ENCODE measurements around the gene TBCCD1.

Gene TBCCD1

DNA sequence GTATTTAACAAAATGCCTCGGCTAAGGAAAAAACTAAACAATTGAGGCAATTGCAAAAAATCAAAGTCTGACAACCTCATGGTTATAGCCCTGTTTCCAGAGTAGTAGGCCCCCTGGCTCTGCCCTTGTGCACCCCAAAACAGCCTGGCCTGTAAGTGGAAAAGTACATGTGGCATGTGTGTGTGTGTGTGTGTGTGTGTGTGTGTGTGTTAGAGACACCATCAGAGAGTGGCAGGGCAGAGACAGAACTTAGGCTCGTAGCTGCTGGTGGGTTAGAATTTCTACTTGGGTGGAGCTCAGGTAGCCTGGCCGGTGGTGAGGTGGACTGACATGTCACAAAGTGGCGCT is 31.6 kb upstream of the TBCCD1 start:
- no peak overlapping the region for H3K4me2 ChIP-seq (ENCODE audit: low read length)
- no peaks in the 10 kb centered on the region for H3K79me2 ChIP-seq (ENCODE audit: control insufficient read depth, low read length)
- no peak overlapping the region for H3K27ac ChIP-seq (ENCODE audit: low read depth, low read length)
- no peak overlapping the region for H3K4me3 ChIP-seq (ENCODE audit: low read length)
- H3K36me3 ChIP-seq (ENCODE audit: control insufficient read depth, low read length): no peaks in the 10 kb centered on the region
- H3K4me1 ChIP-seq (ENCODE audit: control insufficient read depth, low read length): no peaks in the 10 kb centered on the region
- no peaks in the 10 kb centered on the region for H3K27me3 ChIP-seq (ENCODE audit: control insufficient read depth, low read length)
- TF ChIP-seq EZH2phosphoT487 (IDR thresholded peaks at IDR 0.05; ENCODE audit: borderline replicate concordance, low read length): no peak
- TF ChIP-seq CTCF (IDR thresholded peaks at IDR 0.05; ENCODE audit: low read depth, low read length, poor library complexity, severe bottlenecking): no peak
- no peaks in the 10 kb centered on the region for H3F3A ChIP-seq (ENCODE audit: control insufficient read depth, insufficient read depth)
- no peaks in the 10 kb centered on the region for H3K9me2 ChIP-seq (replicated peaks; ENCODE audit: control insufficient read depth, low read length)
- no peaks in the 10 kb centered on the region for H4K20me1 ChIP-seq (ENCODE audit: control insufficient read depth, insufficient read depth, low read depth, low read length)
- H3K9me3 ChIP-seq (ENCODE audit: control insufficient read depth, insufficient read depth, low read length): no peaks in the 10 kb centered on the region

GRCh38 chr3:186598108-186598784 is 31.1 kb upstream of the TBCCD1 start:
- H3F3A ChIP-seq (ENCODE audit: control insufficient read depth, insufficient read depth): no peaks in the 10 kb centered on the region
- TF ChIP-seq EZH2phosphoT487 (IDR thresholded peaks at IDR 0.05; ENCODE audit: borderline replicate concordance, low read length) (no peak), CTCF (IDR thresholded peaks at IDR 0.05; ENCODE audit: low read depth, low read length, poor library complexity, severe bottlenecking) (no peak)
- H3K4me1 ChIP-seq (ENCODE audit: control insufficient read depth, low read length): no peaks in the 10 kb centered on the region
- no peaks in the 10 kb centered on the region for H3K36me3 ChIP-seq (ENCODE audit: control insufficient read depth, low read length)
- no peak overlapping the region for H3K4me2 ChIP-seq (ENCODE audit: low read length)
- no peaks in the 10 kb centered on the region for H4K20me1 ChIP-seq (ENCODE audit: control insufficient read depth, insufficient read depth, low read depth, low read length)
- no peaks in the 10 kb centered on the region for H3K9me2 ChIP-seq (replicated peaks; ENCODE audit: control insufficient read depth, low read length)
- no peaks in the 10 kb centered on the region for H3K79me2 ChIP-seq (ENCODE audit: control insufficient read depth, low read length)
- no peak overlapping the region for H3K4me3 ChIP-seq (ENCODE audit: low read length)
- H3K27me3 ChIP-seq (ENCODE audit: control insufficient read depth, low read length): no peaks in the 10 kb centered on the region
- H3K27ac ChIP-seq (ENCODE audit: low read depth, low read length): no peak overlapping the region
- no peaks in the 10 kb centered on the region for H3K9me3 ChIP-seq (ENCODE audit: control insufficient read depth, insufficient read depth, low read length)

DNA sequence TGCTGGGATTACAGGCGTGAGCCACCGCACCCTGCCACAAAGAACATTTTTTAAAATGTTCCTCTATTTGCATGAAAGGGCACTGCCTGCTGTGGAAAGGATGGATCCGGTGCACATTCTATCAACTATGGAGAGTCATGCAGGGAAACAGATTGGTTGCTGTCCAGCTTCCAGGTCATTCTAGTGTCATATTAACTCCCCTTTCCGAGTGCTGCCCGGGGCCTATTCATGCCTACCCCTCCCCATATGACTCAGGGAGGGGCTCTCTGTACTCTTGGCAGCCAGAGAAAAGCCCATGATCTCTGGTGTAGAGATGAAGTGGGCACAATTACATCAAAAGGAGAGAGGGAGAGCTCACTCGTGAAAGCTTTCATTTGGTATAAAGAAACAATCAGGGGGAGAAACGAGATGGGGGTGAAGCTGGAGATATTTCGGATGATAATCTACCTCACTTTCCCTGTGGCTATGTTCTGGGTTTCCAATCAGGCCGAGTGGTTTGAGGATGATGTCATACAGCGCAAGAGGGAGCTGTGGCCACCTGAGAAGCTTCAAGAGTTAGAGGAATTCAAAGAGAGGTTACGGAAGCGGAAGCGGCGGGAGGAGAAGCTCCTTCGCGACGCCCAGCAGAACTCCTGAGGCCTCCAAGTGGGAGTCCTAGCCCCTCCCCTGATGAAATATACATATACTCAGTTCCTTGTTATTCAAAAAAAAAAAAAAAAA is 29.6 kb upstream of the TBCCD1 start:
- Histone ChIP-seq H3K9me2 (replicated peaks; ENCODE audit: control insufficient read depth, low read length) (no peaks in the 10 kb centered on the region), H3F3A (ENCODE audit: control insufficient read depth, insufficient read depth) (no peaks in the 10 kb centered on the region), H3K4me1 (ENCODE audit: control insufficient read depth, low read length) (no peaks in the 10 kb centered on the region), H4K20me1 (ENCODE audit: control insufficient read depth, insufficient read depth, low read depth, low read length) (no peaks in the 10 kb centered on the region), H3K9me3 (ENCODE audit: control insufficient read depth, insufficient read depth, low read length) (no peaks in the 10 kb centered on the region), H3K27me3 (ENCODE audit: control insufficient read depth, low read length) (no peaks in the 10 kb centered on the region), H3K36me3 (ENCODE audit: control insufficient read depth, low read length) (no peaks in the 10 kb centered on the region), H3K4me2 (ENCODE audit: low read length) (no peak overlapping the region), H3K27ac (ENCODE audit: low read depth, low read length) (no peak overlapping the region), H3K79me2 (ENCODE audit: control insufficient read depth, low read length) (no peaks in the 10 kb centered on the region), H3K4me3 (ENCODE audit: low read length) (no peak overlapping the region)
- no peak for TF ChIP-seq CTCF (IDR thresholded peaks at IDR 0.05; ENCODE audit: low read depth, low read length, poor library complexity, severe bottlenecking)
- no peak for TF ChIP-seq EZH2phosphoT487 (IDR thresholded peaks at IDR 0.05; ENCODE audit: borderline replicate concordance, low read length)

Measured in DOHH2 (cell line).